ENCODE measurements around the gene RTN4RL2. TPM values are rescaled to one million over a fixed set of nuclear protein-coding genes. Genes with fewer than 3 reads are reported as not detected.

RTN4RL2 gene
- total and polyA plus RNA-seq, 9 of the 15 experiments (the other 6 are each of a cell fraction or from before 2014, with no cell fraction given) = 0.06 to 1.9 (median 0.34) TPM; not detected in 4

DNA sequence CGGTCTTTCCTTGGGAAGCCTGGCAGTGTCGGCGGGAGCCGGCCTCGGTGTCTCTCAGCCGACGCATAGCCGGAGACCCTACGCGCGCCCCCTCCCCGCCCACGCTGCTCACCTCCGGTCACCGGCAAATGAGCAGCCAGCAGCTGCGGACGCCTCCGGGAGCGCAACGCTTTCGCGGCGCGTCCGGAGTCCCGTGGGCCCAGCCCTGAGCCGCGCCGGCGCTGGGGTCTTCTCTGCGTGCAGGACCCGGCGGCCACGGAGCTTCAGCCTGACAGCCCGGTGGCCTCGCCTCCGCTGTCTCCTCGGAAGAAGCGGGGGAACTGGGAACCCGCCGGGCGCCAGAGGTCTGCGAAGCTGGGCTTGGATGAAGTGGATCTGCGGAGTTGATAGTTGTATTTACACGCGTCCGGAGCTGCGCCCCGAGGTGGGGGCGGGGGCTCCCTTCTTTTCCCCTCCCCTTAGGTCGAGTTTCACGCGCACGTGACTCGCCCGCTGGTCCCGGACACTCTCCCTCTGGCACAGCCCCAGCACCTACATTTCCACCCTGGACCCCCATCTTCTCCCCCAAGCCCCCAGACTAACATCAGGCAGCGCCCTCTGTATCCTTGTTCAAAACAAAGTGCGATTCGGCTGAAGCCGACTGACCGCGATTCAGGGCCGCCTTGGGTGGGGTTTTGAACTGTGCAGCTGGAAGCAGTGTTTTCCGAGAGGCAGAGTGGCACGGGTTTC, 55.2 kb downstream of the RTN4RL2 start, which contains the start of gene SLC43A1 (continued):
- peak; percentile 53; the same call in 1 of the 2 replicates for TF ChIP-seq POLR2AphosphoS5 (IDR thresholded peaks at IDR 0.05; ENCODE audit: control insufficient read depth, insufficient read depth, low read depth, low read length)
- TF ChIP-seq MAFF (IDR thresholded peaks at IDR 0.05; ENCODE audit: low read length) = no peak
- no peak for TF ChIP-seq SRSF1 (IDR thresholded peaks at IDR 0.05; ENCODE audit: low read depth, low read length)
- TF ChIP-seq ETV6 (IDR thresholded peaks at IDR 0.05; ENCODE audit: borderline replicate concordance in 1 of 2, low read depth in 2 of 2, low read length in 1 of 2) = no peak
- no peak for TF ChIP-seq ETV6 (CRISPR knock-in tag; IDR thresholded peaks at IDR 0.05; ENCODE audit: borderline replicate concordance)
- peak; percentile 89 for TF ChIP-seq POLR2G (IDR thresholded peaks at IDR 0.05; ENCODE audit: low read depth, low read length)
- no peak; a peak in 1 of 4 replicates for TF ChIP-seq RAD21 (CRISPR knock-in tag; conservative IDR thresholded peaks at IDR 0.05 in 1 of 2, IDR thresholded peaks at IDR 0.05 in 1 of 2)
- TF ChIP-seq MAFG (tag; conservative IDR thresholded peaks at IDR 0.05) = no peak
- no peak for TF ChIP-seq ILF3 (IDR thresholded peaks at IDR 0.05; ENCODE audit: borderline replicate concordance)
- no peak for TF ChIP-seq U2AF1 (optimal IDR thresholded peaks at IDR 0.05; ENCODE audit: low read depth, low read length)
- no peak for TF ChIP-seq GABPA (tag; conservative IDR thresholded peaks at IDR 0.05; ENCODE audit: low read depth)
- peak; percentile 96 for TF ChIP-seq BHLHE40 (IDR thresholded peaks at IDR 0.05; ENCODE audit: low read length)
- no peak for TF ChIP-seq ZNF197 (CRISPR knock-in tag; IDR thresholded peaks at IDR 0.05; ENCODE audit: low read depth)
- no peak for TF ChIP-seq ZNF282 (CRISPR knock-in tag; IDR thresholded peaks at IDR 0.05)
- TF ChIP-seq HLTF (IDR thresholded peaks at IDR 0.05) = no peak
- TF ChIP-seq MBD2 (IDR thresholded peaks at IDR 0.05; ENCODE audit: borderline replicate concordance, low read depth) = no peak
- TF ChIP-seq KLF16 (IDR thresholded peaks at IDR 0.05) = no peak
- no peak for TF ChIP-seq ZNF830 (CRISPR knock-in tag; IDR thresholded peaks at IDR 0.05)
- TF ChIP-seq, protein P1, sequence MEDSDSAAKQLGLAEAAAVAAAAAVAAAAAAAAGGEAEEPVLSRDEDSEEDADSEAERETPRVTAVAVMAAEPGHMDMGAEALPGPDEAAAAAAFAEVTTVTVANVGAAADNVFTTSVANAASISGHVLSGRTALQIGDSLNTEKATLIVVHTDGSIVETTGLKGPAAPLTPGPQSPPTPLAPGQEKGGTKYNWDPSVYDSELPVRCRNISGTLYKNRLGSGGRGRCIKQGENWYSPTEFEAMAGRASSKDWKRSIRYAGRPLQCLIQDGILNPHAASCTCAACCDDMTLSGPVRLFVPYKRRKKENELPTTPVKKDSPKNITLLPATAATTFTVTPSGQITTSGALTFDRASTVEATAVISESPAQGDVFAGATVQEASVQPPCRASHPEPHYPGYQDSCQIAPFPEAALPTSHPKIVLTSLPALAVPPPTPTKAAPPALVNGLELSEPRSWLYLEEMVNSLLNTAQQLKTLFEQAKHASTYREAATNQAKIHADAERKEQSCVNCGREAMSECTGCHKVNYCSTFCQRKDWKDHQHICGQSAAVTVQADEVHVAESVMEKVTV (CRISPR knock-in tag; IDR thresholded peaks at IDR 0.05) = no peak
- no peak for TF ChIP-seq KDM1A (IDR thresholded peaks at IDR 0.05)
- no peak for TF ChIP-seq ZNF79 (CRISPR knock-in tag; IDR thresholded peaks at IDR 0.05; ENCODE audit: low read depth)
- TF ChIP-seq, protein P2, sequence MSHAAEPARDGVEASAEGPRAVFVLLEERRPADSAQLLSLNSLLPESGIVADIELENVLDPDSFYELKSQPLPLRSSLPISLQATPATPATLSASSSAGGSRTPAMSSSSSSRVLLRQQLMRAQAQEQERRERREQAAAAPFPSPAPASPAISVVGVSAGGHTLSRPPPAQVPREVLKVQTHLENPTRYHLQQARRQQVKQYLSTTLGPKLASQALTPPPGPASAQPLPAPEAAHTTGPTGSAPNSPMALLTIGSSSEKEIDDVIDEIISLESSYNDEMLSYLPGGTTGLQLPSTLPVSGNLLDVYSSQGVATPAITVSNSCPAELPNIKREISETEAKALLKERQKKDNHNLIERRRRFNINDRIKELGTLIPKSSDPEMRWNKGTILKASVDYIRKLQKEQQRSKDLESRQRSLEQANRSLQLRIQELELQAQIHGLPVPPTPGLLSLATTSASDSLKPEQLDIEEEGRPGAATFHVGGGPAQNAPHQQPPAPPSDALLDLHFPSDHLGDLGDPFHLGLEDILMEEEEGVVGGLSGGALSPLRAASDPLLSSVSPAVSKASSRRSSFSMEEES (CRISPR knock-in tag; IDR thresholded peaks at IDR 0.05) = peak; percentile 92
- 0 out of 2 replicates have a peak, but pooled peaks have one; percentile 41 for TF ChIP-seq DMBX1 (CRISPR knock-in tag; IDR thresholded peaks at IDR 0.05; ENCODE audit: borderline replicate concordance)
- TF ChIP-seq KLF1 (tag; IDR thresholded peaks at IDR 0.05) = no peak
- TF ChIP-seq ZNF76 (CRISPR knock-in tag; IDR thresholded peaks at IDR 0.05; ENCODE audit: borderline replicate concordance) = no peak
- TF ChIP-seq TOE1 (IDR thresholded peaks at IDR 0.05; ENCODE audit: borderline replicate concordance) = peak; percentile 93
- TF ChIP-seq TOE1 (CRISPR knock-in tag; IDR thresholded peaks at IDR 0.05; ENCODE audit: borderline replicate concordance, low read depth) = no peak
- TF ChIP-seq CBFB (CRISPR knock-in tag; IDR thresholded peaks at IDR 0.05) = no peak
